T1000 (cell line): ENCODE results near the gene ZFP62.
"Not testable (repeated sequence)": the region's sequence is repeated elsewhere in the genome, so short reads cannot be mapped to it uniquely, and the experiment has no call there.

Experiments used
- DNase-seq: peaks from one replicate; lab custom pipeline; 2025; ENCODE audit warnings: mixed read lengths; lab: John Stamatoyannopoulos, UW

ZFP62 gene

DNA sequence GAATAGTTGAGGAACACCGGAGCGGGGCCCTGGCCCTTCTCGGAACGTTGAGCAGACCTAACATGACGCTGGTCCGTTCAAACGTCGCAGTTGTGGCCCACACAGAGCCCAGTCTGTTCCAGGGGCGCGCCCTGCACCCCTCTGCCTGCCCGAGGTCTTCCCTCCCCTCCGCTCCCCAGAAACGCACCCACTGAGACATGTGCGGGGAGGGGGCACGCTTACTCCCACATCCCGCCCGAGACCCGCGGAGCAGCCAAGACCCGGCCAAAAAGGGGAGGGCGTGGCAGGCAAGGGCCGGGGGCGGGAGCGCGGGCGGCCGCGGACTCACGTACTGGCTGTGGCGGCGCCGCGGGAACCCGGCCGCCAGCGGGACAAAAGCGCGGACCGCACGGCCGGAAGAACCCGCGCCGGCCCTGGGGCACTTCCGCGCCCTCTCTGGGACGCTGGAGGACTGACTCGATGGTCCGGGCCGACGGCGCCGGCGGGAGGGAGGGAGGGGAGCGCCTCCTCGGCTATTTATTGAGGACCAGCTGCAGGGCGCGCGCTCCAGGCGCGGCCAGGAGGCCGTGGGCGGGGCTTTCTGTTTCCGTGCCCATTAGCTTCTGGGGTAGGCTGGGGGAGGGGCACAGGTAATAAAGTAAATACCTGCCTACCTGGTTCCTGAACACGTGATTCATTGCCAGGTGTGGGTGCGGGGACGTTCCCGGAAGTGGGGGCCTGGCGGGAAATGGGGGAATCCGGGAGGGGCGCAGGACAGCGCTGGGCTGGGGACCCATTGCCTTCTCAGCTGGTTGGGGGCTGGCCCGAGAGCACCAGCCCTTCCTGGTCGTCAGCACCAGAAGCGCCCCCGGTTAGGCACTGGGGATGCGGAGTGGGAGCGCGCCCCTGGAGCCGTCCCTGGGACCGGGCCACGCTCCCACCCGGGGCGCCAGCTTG, at the start of gene ZFP62:
Gene ZFP62 (minus strand): TSS at position 390 of the 936 bp plus-strand sequence. CDS start 57 bp downstream, at position 333.
- peak; percentile 83 for DNase-seq

DNA sequence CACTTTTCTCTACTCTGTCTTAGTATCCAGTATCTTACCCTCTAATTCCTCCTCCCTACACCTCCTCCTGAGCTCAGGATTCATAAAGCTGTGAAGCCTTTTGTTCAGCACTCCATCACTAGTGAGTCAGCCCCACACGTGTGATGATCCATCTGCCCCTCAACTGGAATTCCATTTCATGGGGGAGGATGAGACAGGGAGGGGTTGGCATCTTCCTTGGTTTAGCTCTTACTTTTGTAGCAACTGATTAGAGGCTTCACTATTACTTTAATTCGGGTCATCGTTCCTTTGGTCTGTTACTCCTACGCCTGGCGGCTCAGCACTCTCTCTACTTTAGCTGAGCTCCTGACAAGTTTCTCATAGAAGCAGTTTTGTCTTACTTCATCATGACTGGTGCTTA, 49.7 kb upstream of the ZFP62 start:
- DNase-seq, result no peak

DNA sequence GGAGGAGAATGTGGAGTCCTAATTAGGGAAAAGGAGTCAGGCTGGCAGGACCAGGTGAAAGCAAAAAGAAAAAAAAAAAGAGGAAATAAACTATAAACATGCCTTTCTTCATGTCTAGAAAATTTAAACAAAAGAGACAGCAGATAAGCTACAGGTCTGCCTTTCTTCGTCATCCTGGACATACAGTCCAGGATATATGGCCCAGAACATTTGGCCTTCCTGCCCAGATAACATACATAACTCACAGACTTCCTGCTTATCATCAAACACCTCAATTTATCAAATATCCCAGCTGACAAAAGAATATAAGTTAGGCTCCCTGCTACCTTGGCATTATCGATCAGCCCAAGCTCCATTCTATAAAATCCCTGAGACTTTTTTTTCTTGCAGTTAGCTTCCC, 49.1 kb upstream of the ZFP62 start:
- no peak for DNase-seq

DNA sequence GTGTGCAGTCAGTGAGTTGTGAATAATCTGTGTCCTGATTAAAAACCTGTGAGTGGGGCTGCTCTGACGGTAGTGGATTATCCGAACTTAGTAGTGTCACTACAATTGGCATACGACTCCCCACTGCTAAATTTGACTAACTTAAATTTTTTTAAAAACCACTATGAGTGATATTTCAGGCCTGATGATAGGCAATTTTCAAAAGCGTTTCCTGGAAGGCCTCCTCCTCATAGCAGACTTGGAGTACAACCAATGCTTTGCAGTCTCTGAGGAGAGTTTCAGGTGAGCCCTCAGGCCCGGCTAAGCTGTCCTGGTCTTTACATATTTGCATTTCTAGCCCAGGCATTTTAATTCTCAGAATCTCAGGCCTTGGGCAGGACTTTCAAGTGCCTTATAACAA, 48.7 kb upstream of the ZFP62 start:
- DNase-seq, result no peak

DNA sequence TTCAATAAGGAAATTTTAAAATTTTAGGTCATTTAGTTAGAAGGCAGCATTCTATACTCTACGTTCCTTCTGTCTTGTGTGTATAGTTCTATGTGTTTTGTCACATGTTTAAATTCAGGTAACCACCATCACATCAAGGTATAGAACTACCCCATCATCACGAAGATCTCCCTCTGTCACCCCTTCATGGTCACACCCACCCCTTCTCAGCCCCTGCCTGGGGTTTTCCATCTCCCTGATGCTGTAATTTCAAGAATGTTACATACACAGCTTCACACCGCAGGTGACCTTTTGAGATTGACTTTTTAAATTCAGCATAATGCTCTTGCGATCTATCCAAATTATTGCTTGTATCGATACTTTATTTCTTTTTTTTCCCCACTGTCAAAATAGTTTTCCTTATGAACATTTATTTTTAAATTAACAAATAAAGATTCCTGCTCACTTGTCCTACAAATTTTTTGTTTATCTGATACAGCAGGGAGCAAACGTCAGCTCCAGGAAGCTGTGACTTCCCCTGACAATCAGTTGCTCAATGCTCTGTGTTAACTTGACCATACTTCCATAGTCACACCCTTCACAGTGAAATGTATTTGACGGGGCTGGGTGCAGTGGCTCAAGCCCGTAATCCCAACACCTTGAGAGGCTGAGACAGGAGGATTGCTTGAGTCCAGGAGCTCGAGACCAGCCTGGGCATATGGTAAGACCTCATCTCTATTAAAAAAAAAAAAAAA, 48.1 kb upstream of the ZFP62 start:
- no peak for DNase-seq

DNA sequence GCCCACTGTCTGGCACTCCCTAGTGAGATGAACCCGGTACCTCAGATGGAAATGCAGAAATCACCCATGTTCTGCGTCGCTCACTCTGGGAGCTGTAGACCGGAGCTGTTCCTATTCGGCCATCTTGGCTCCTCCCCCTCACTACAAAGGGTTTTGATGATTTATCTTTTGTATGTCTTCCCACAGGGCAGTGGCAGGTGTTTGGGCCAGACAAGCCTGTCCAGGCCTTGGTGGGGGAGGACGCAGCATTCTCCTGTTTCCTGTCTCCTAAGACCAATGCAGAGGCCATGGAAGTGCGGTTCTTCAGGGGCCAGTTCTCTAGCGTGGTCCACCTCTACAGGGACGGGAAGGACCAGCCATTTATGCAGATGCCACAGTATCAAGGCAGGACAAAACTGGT, 47.3 kb upstream of the ZFP62 start:
- DNase-seq, result no peak

DNA sequence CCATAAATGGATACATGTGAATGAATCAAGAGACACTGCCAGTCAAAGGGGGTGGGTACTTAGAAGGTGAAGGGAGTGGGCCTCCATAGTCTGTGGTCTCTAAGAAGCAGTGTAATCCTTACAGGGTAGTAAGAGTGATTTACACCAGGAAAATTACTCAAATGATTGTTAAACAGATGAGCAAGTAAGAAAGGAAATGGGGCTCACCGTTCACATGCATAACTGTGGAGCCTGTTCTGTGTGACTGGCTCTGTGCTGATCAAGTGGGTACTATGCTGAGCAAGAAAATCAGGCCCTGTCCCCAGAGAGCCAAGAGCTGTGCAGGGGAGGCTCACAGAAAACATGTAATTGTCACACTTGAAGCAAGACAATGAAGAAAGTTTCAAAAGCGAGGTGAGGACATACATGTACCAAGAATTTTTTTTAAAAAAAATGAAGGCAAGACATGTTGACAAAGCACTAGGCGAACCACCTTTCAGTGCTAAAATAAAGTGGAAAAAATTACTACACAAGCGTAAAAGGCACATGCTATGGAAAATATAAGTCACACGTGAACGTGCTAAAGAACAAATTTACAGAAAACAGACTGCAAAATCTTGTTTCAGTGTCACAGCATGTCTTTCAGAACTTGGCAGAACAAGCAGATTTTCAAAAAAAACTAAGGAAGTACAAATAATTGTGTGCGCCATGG, 40.4 kb upstream of the ZFP62 start:
- no peak for DNase-seq

DNA sequence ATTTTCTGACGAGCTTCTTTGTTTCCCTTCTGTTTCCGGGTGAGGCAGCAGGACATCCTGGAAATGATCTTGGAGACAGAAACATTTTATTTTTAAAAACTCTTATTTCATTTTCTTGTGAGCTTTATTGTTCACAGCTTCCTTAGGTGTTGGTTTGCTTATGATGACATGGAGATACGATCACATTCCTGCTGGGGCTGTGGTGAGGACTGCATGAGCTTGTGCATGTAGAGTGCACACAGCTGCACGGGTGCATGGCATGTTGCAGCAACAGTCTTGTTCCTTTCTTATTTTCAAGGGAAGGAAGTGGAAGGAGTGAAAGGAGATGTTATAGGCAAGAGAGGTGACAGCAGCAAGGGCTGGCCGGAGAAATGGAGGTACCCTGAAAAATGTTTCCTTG, 39.1 kb upstream of the ZFP62 start:
- no peak for DNase-seq

DNA sequence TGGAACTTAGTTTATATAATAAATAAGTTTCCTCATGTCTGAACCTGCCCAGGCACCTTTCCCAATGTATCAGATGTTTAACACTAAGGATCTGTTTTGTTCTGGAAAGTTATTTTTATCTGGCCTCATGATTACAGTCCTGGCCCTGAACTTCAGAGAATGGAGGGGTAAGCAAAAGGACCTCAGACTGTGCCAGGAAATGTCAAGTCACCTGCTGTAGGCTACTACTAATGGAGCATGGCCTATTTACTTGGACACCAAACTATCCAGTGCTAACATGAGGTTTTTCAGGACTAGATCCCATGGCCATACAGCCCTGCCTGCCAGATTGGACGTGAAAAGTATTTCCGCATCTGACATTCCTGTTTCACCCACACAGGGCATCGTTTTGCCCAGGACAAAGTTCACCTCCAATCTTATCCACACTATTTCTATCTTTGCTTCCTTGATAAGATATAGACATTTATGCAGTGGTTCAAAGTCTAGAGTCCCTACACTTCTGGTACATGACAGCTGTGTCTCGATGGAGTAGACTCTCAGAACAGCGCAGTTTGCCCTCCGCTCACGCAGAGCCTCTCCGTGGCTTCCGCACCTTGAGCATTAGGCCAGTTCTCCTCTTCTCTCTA, 37.7 kb upstream of the ZFP62 start, which contains the start of gene BTNL8:
Gene BTNL8 (plus strand): TSS at position 539 of the 626 bp plus-strand sequence. CDS start 152 bp downstream, outside the sequence.
- DNase-seq, result no peak

DNA sequence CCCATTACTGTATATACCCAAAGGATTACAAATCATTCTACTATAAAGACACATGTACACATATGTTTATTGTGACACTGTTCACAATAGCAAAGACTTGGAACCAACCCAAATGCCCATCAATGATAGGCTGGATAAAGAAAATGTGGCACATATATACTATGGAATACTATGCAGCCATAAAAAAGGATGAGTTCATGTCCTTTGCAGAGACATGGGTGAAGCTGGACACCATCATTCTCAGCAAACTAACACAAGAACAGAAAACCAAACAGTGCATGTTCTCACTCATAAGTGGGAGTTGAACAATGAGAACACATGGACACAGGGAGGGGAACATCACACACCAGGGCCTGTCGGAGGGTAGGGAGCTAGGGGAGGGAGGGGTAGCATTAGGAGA, 34.3 kb upstream of the ZFP62 start:
- DNase-seq, result not testable (repeated sequence)

DNA sequence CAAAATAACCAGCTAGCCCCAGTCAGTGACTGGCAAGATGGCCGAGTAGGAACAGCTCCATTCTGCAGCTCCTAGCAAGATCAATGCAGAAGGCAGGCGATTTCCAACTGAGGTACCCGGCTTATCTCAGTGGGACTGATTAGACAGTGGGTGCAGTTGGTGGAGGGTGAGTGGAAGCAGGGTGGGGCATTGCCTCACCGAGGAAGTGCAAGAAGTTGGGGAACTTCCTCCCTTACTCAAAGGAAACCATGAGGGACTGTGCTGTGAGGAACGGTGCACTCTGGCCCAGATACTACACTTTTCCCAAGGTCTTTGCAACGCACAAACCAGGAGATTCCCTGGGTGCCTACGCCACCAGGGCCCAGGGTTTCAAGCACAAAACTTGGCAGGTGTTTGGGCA, 28.3 kb upstream of the ZFP62 start:
- no peak for DNase-seq

DNA sequence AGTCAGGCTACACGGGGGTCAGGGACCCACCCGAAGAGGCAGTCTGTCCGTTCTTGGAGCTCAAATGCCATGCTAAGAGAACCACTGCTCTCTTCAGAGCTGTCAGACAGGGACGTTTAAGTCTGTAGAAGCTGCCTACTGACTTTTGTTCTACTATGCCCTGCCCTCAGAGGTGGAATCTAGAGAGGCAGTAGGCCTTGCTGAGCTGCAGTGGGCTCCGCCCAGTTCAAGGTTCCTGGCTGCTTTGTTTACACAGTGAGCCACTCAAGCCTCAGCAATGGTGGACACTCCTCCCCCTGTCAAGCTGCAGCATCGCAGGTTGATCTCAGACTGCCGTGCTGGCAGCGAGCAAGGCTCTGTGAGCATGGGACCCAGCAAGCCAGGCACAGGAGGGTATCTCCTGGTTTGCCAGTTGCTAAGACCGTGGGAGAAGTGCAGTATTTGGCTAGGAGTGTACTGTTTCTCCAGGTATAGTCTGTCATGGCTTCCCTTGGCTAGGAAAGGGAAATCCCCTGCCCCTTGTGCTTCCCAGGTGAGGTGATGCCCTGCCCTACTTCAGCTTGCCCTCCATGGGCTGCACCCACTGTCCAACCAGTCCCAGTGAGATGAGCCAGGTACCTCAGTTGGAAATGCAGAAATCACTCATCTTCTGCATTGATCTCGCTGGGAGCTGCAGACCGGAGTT, 24.9 kb upstream of the ZFP62 start:
- not testable (repeated sequence) for DNase-seq

DNA sequence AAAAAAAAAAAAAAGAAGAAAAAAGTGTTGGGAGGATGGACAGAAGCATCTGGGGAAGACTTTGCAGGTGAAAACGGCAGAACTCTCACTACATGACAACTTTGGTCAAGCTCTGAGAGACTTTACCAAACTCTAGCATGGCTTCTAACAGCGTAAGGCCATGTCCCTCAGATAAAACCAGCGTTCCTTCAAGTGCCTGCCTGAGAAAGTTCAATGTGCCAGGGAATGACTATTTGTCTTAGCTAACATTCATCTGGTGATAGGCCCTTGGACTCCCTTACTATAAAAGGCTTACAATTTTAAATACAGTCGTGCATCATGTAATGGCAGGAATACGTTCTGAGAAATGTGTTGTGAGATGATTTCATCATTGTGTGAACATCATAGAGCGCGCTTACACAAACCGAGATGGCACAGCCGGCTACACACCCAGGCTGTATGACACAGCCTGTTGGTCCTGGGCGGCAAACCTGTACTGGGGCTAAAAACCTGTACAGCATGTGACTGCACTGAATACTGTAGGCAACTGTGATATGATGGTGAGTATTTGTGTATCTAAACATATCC, 14.9 kb upstream of the ZFP62 start:
- DNase-seq, result no peak

DNA sequence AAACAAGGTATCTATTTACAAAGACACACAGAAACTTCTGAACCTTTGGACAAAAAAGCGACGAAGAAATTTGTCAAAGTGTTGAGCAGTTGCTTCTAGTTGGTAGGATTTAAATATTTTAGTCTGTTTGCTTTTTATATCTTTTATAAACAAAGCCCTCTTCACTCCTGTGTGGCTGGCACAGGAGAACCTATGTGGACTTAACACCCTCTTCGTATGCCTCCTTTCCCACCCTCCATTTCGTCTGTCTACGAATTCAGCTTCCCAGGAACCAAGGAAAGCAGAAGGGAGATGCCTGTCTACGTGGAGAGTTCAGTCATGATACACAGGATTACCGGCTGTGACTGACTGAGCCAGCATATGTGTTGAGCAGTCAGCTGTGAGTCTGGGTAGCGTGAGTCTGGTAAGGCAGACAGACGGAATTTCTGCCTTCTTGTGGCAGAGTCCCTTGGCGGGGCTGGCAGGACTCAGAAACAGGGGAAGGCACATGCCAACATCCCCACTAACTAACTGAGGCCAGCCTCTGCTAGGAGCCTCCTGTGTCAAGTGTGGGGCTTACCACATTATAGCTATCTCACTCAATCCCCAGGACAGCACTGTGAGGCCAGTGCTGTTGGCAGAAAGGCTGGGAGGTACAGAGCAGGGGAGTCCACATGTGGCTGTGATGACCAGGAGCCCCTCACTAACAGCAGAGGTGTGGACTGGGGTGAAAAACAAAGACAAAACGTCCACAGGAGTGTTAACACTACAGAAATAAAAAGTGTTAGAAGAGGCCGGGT, 13.9 kb upstream of the ZFP62 start:
- no peak for DNase-seq

DNA sequence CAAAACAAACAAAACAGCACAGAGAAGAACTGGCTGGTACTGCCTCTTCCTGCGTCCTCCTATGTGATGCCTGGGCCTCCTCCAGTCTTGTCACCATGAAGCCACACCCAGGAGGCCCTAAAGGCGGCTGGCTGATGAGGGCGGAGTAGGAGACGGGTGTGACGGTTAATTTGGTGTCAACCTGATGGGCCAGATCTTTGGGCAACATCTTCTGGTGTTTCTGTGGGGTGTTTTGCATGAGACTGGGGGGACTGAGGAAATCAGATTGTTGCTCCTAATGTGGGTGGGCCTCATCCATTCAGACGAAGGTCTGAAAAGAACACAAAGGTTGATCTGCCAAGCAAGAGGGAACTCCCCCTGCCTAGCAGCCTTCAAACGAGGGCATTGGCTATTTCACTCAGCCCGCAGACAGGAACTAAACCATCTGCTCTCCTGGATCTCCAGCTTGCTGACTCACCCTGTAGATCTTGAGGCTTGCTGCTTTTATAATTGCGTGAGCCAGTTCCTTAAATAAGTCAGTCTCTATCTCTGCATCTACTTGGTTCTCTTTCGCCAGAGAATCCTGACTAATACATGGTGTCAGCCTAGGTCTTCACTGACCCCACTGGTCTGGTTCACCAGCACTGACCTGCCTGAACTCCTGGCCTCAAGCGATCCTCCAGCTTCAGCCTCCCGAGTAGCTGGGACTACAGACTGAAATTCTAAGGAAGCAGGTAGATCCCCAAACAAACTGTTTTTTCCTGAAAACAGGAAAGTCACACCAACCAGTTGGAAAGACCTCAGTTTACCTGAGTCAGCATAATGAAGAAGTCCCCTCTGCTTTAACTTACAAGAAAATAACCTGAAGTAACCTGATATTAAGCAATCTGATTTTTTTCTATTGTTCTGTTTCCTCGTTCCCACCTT, 12.8 kb upstream of the ZFP62 start:
- no peak for DNase-seq

DNA sequence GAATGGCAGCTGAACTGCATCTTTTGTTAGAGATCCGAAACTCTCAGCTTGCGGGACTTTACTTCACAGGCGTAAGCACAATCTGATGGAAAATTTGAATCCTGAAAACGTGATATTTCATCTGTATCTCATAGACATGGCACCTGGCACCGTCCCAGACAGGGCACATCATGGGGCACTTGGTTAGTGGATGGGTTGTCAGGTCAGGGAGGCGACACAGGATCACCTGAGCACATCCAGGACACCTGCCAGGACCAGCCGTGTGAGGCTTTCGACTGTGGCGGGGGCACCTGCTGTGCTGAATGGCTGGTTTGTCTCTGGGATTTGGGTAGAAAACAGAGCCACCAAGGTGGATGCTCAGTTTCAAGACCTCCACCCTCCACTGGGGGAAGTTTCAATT, 11.3 kb upstream of the ZFP62 start:
- DNase-seq, result no peak

DNA sequence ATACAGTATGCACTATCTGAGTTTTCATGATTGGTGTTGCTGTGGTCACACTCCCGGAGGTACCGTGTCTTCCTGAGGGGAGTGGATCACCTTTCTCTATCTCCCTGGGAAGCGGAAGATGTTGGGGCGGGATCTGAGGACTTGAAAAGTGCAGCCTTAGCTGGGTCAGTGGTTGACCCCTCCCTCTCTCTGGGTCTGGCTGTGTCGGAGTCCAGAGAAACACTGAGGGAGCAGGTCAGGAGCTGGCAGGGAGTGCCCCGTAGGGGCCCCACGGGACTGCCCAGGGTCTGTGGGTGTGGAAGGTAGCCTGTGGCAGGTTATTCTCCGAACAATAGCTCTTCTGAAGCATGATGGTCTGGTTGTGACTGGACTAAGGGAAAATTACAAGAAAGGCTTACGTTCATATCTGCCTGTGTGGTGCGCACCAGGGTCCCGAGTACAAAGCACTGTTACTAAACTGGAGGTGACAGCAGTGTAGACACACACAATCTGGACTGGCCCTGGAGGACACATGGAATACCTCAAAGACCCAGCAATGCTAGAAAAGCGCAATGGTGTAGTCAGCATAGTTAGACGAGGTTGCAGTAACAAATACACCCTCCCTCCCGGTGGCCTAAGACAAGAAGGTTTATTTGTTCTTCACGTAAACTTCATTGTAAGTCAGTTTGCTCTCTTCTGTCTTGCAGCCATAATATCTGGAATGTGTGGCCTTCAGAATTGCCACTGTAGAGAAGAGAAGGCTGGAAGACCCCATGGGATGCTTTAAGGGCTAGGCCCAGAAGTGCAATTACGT, 9.4 kb upstream of the ZFP62 start:
- no peak for DNase-seq

DNA sequence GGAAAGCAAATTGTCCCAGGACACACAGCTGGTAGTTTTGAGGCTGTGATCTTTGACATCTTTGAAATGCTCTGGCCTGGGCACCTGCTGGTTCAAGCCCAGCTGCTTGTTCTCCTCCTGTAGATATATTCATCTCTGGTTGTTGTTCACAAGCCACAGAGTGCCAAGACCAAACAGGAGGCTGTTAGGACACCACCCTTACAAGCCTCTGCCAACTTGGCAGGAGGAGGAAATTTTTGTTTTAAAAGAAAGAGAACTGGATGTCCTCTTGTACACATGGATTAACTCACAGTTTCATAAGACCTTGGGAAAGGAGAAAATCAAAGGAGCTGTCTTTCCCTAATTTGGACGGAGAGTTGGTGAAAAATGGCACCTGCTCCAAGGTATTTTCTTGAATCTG, 8.5 kb upstream of the ZFP62 start:
- no peak for DNase-seq
